GM21528 (cell line): ENCODE measurements around the gene MAGEA2.
"Not testable (repeated sequence)": the region's sequence is repeated elsewhere in the genome, so short reads cannot be mapped to it uniquely, and the experiment has no call there.

ENCODE experiments used
- ATAC-seq: cut with Tn5 transposase; IDR thresholded peaks from one replicate; pipeline ENCODE4 v1.9.1; 2021; ENCODE audit warnings: mild to moderate bottlenecking, moderate library complexity; ENCODE audit not compliant: unreplicated experiment, low FRiP score

Gene MAGEA2

GRCh38 chrX:152753686-152754650 is at the start of gene MAGEA2:
Gene MAGEA2, minus strand, starts transcription at chrX:152753842. Its CDS starts 2,479 bp downstream, at chrX:152751363.
- ATAC-seq: not testable (repeated sequence)

GRCh38 chrX:152798945-152799344 is 45.3 kb upstream of the MAGEA2 start:
- no peak for ATAC-seq

GRCh38 chrX:152787062-152787461 is 33.4 kb upstream of the MAGEA2 start:
- peak; percentile 79 for ATAC-seq

GRCh38 chrX:152769549-152770289 is 16.1 kb upstream of the MAGEA2 start, which contains the start of gene MAGEA6:
Gene MAGEA6, minus strand, starts transcription at chrX:152769689. Its CDS starts 2,039 bp downstream, at chrX:152767650.
- ATAC-seq: not testable (repeated sequence)

GRCh38 chrX:152766562-152766961 is 12.9 kb upstream of the MAGEA2 start:
- not testable (repeated sequence) for ATAC-seq

- not testable (repeated sequence) for ATAC-seq
These were observed 7.9 kb upstream of the MAGEA2 start for GRCh38 chrX:152761582-152761981.

- not testable (repeated sequence) for ATAC-seq
These were observed 5.9 kb upstream of the MAGEA2 start for GRCh38 chrX:152759544-152759943.

- ATAC-seq: not testable (repeated sequence)
These were observed 5.3 kb upstream of the MAGEA2 start, which contains the start of gene CSAG3 for GRCh38 chrX:152758918-152759317. Gene CSAG3, plus strand, starts transcription at chrX:152759218.

GRCh38 chrX:152754871-152755270 is 1.2 kb upstream of the MAGEA2 start:
- not testable (repeated sequence) for ATAC-seq

GRCh38 chrX:152738560-152738959 is 15.1 kb downstream of the MAGEA2 start:
- no peak for ATAC-seq

- ATAC-seq: not testable (repeated sequence)
These were observed 17.1 kb downstream of the MAGEA2 start for GRCh38 chrX:152736528-152736927.

- no peak for ATAC-seq
These were observed 17.7 kb downstream of the MAGEA2 start for GRCh38 chrX:152735860-152736511.

- ATAC-seq: no peak
These were observed 18.5 kb downstream of the MAGEA2 start for GRCh38 chrX:152735101-152735500.

GRCh38 chrX:152734143-152734858 is 19.3 kb downstream of the MAGEA2 start:
- not testable (repeated sequence) for ATAC-seq

- ATAC-seq: no peak
These were observed 20.2 kb downstream of the MAGEA2 start, which contains the start of the genes CSAG1 and MAGEA12 for GRCh38 chrX:152733261-152733975. Gene CSAG1, minus strand, starts transcription at chrX:152733721. Its CDS starts 1,261 bp downstream, at chrX:152732460. Gene MAGEA12, plus strand, starts transcription at chrX:152733757. Its CDS starts 2,405 bp downstream, at chrX:152736162.

GRCh38 chrX:152725409-152725808 is 28.2 kb downstream of the MAGEA2 start:
- no peak for ATAC-seq

GRCh38 chrX:152713815-152714787 is 39.5 kb downstream of the MAGEA2 start, which contains the start of gene MAGEA2B:
Gene MAGEA2B, plus strand, starts transcription at chrX:152714628. Its CDS starts 2,479 bp downstream, at chrX:152717107.
- not testable (repeated sequence) for ATAC-seq

- ATAC-seq: not testable (repeated sequence)
These were observed 40.4 kb downstream of the MAGEA2 start for GRCh38 chrX:152713195-152713594.
